K562 (cell line): ENCODE results near the gene IFT81.

Experiments used
- ELK1 ChIP-seq: sonication (generic); formaldehyde crosslinking; IDR thresholded peaks from 2 replicates; pipeline ENCODE4 v1.8.1; 2022; ENCODE audit warnings: missing genetic modification reagents
- EZH2 ChIP-seq: IDR thresholded peaks from 2 replicates; pipeline ENCODE4 v1.6.1; 2012; ENCODE audit warnings: low read depth, mild to moderate bottlenecking, inconsistent platforms, low read length, borderline replicate concordance
- MED1 ChIP-seq: sonication (generic); formaldehyde crosslinking; IDR thresholded peaks from 2 replicates; pipeline ENCODE4 v1.8.1; 2023; ENCODE audit warnings: missing genetic modification reagents, borderline replicate concordance

DNA sequence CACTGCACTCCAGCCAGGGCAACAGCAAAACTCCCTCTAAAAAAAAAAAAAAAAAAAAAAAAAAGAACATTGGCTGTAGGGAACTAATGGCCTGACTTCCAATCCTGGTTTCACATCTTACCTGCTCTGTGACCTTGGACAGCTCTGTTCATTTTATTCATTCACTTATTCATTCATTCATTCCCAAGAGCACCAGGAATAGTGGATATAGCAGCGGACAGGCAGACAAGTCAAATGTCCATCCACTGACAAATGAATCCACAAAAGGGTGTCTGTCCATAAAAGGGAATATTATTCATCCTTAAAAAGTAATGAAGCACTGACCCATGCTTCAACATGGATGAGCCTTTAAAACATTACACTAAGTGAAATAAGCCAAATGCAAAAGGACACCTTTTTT lies 48.3 kb upstream of the IFT81 start:
- TF ChIP-seq EZH2 (no peak), ELK1 (CRISPR knock-in tag) (no peak), MED1 (CRISPR knock-in tag) (no peak)
